Ramos (cell line): ENCODE data around the gene CARD11.

Experiments
- in situ Hi-C: fragments of 300-500 bp; cut with MboI; formaldehyde crosslinking; loops from one replicate; pipeline ENCODE4 v1.14.3; 2022; ENCODE audit warnings: low sequenced_read_pairs; ENCODE audit not compliant: unreplicated experiment

The CARD11 gene

DNA sequence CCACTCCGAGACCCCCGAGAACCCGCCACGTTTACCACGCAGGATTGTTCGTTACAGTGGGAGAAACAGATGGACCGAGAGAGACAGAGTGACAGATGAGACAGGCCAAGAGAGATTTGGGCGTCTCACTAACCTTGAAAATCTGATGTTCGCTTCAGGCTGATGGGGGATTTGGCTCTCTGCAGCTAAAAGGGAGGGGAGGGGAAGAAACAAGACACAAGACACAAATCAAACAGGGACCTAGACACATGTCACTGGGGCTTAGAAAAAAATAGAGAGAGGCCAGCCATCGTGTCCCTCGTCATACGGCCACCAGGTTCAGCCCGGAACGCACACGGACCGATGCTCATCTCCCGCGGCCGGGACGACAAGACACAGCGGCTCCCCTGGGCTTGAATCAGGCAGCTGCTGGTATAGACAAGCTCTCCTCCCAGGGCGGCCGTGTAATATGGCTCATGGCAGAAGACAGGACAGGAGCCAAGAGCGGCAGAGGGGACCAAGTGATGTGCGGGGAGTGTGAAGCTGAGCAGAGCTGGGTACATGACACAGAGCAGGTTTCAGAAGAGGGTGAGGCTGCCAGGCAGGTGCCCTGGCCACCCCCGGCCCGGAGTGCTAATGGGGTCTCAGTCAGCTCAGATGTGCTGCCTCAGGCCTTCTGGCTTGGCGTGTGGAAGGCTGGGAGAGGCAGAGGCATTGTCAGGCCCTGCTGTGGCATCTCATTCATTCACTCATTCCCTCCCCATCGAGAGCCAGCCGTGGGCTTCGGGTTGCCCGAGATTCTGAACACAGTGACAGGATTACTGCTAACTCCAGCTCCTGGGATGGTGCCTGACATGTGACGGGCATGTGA is 111.0 kb downstream of the CARD11 start:
- in situ Hi-C loops: no loop called here

GRCh38 chr7:2931034-2931415 is 112.6 kb downstream of the CARD11 start:
- in situ Hi-C loops: no loop called here

DNA sequence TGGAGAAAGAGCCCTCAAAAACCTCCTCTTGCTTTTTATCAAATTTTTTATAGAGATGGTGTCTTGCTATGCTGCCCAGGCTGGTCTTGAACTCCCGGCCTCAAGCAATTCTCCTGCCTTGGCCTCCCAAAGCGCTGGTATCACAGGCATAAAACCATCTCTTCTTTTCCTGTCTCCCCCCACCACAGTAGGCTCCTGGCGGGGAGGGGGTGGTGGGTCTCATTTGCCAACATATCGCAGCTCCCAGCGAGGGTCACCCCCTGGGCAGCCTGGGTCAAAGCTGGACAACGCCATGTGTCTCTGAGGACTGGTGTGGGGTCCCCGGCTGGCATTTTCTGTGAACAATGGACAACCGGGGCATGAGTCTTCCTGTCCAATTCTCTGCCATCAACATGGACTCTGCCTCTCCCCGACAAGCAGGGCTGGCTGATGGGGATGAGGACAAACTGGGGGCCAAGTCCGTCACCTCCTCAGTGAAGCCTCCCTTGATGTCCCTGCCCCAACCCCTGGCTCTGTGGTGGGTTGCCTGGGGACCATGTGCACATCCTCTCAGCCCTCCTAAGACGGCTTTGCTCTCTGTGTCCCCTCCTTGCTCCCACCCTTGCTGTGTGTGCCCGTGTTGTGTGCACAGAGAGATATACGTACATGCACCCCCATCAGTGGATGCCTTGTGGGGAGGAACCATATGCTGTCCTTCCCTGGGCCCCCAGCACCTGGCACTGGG is 113.2 kb downstream of the CARD11 start:
- in situ Hi-C loops: no loop called here

DNA sequence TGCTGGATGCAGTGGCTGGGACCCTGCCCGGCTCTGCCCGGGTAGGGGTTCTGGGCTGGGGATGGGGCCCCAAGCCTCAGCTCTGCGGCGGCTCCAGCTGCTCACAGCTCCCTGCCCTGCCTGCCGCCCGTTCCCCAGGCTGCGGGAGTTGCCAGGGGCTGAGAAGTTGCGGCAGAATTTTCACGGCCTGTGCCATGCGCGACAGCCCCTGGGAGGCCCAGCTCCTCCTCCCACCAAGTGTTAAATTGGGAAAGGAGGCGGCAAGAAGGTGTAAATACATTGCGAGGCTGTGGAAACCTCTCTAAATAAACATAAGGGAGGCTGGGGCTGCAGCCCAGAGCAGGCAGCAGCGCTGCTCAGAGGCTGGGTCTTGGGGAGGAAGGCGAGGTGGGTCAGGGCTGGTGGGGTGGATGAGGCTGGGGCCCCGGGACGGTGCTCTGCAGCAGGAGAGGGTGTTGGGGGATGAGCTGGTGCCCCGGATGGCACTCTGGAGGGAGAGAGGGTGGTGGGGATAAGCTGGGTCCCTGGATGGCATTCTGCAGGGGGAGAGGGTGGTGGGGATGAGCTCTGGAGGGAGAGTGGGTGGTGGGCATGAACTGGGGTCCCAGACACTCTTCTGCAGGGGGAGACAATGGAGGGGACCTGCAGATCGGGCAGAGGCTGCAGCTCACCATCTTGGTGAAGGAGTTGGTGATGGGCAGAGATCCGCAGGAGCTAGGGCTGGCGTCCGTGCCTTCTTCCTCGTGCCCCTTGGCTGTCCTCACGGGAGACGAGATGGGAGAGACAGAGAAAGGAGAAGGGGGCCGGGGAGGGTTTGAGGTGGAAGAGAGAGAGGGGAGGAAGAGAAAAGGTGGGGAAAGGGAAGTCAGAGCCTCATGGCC is 114.1 kb downstream of the CARD11 start:
- in situ Hi-C loops: no loop called here

DNA sequence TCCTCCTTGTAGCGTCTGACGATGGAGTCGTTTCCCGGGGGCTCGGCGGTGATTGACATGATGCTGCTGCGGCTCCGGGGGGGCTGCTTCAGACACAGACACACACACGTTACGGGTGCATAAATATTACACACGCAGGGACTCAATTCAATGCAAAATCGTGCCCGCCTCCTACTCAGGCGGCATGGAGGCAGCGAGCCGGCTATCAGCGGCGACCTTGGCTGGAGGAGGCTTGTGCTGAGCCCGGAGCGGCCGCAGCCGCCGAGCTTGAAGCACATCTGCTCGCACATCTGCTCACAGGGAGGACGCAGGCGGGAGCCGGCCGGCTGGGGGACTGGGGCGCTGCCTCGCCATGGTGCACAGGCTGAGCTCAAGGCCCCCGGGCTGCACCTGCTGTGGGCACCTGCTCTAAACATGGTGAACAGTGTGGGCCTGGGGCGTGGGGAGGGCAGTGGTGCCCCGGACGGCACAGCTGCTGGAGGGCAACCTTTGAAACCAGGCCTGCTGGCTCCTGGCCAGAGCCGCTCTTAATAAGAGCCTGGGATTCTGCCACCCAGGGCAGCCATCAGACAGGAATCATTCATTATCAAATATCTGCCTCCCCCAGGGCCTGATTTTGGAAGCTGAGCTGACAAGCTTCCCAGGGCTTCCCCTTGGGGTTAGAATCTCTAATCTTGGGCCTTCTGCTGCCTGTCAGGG is 114.9 kb downstream of the CARD11 start:
- in situ Hi-C loops: no loop called here

GRCh38 chr7:2928256-2928612 is 115.4 kb downstream of the CARD11 start:
- in situ Hi-C loops: no loop called here

DNA sequence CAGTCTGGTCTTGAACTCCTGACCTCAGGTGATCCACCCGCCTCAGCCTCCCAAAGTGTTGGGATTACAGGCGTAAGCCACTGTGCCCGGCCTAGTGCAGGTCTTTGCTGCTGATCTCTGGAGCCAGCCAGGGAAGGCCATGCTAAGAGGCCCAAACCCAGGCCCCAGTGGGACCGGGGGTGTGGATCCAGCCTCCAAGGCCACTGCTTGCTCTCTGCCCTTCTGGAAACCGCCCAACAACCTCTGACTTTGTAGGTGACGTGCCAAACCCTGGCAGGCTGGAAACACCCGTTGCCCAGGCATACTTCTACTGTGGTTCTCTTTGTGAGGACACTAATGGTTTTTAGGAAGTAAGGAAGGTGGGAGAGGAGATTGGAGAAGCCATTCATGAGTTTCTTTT is 116.1 kb downstream of the CARD11 start:
- in situ Hi-C loops: no loop called here

DNA sequence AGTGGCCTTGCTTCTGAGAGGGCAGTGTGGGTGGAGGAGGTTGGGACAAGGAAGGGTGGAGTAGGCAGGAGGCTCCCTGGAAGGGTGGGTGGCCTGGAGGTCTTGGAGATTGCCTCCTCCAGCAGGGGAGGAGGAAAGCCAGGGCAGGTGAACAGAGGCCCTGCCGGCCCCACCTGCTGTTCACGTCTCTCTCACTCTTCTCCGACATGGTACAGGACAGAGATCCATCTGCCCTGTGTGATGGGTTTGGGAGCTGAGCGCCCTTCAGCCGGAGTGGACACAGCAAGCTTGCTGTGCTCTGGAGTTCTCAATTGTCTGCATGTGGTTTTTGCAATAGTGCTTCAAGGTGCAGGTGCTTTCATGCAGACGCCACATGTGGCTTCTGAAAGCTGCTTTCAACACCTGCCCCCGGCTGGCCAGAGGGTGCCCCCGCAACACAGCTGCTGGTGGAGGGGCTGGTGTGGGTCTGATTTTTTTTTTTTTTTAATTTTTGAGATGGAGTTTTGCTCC is 116.7 kb downstream of the CARD11 start:
- in situ Hi-C loops: no loop called here

GRCh38 chr7:2926120-2926895 is 117.4 kb downstream of the CARD11 start:
- in situ Hi-C loops: no loop called here

GRCh38 chr7:2924866-2925840 is 118.5 kb downstream of the CARD11 start:
- in situ Hi-C loops: no loop called here

- in situ Hi-C loops: no loop called here
Measured at GRCh38 chr7:2923886-2924574, 119.6 kb downstream of the CARD11 start.

DNA sequence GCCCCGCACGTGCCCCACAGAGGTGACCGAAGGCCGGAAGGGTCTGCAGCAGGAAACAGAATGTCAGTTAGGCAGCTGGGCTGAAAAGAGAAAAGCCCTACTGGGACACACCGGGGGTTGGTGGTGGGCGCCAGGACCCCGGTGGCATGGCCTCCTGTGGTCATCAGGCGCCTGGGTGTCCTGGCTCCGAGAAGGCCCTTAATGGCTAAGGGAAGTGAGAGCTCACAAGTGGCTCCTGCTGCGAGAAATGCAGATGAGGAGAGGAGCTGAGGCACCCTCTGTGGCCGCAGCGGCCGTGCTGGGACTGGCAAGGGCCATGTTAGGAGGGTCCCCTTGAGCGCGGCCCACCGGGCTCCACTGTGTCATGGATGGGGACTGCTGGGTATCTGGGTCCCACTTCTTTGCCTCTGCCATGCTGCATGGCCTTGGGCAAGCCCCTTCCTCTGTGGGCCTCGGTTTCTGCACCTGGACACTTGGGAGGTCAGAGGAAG is 120.3 kb downstream of the CARD11 start:
- in situ Hi-C loops: no loop called here

DNA sequence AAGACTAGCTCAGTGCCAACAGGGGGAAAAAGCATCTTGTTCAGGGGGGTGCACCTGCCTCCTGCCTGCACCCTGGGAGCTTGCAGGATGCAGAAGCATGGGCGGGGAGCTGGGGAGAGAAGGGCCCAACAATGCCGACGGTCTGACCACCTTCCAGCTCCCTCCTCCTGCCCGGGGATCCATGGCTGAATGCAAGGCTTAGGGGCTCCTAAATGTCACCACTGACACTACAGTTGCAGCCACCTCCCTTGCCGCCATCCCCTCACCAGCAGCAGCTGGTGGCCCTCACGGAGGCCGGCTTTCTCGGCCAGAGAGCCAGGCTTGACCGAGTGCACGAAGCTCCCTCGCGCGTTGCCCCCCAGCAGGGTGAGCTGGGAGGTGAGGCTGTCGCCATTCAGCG is 120.8 kb downstream of the CARD11 start:
- in situ Hi-C loops: no loop called here

- in situ Hi-C loops: no loop called here
Measured at GRCh38 chr7:2922348-2922691, 121.3 kb downstream of the CARD11 start.

- in situ Hi-C loops: no loop called here
Measured at GRCh38 chr7:2921653-2922347, 121.9 kb downstream of the CARD11 start.

DNA sequence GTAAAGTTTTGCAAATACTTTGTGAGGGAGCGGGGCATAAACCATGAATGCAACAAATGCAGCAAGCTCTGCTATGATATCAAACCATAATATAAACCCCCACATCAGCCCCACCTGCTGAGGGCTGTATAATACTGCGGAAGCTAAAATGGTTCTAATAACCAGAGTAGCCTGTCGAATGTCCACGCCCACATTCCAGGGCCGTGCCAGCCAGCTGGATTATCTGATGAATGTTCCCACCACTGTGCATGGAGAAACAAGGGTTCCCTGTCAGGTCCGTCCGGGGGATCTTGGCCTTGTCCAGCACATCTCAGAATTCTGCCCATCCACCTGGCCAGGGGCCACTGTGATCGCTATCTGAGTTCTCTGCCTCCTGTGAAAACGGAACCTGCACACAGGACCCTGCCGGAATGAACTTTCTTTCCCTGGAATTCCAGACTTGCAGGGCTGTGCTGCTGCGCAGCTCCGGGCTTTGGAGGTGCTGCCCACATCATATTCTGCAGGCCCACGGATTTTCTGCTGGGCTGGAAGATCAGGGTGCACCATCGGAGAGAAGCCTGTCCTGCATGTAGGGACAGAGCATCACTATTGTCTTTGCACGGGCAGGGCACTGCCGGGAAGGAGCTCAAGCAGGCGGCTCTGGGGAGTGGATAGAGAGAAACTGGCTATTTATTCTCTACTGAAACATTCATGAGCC is 122.6 kb downstream of the CARD11 start:
- in situ Hi-C loops: no loop called here
